B cell (primary cell): ENCODE data around the gene RFX2. TPM values are rescaled to one million over a fixed set of nuclear protein-coding genes. Genes with fewer than 3 reads are reported as not detected.

ENCODE experiments used
- ATAC-seq: fragments of 200-7000 bp; cut with Tn5 transposase; one replicate; pipeline ENCODE4 v1.10.0; 2021; ENCODE audit warnings: low read depth, mild to moderate bottlenecking, moderate number of reproducible peaks, moderate library complexity
- CTCF ChIA-PET: fragments of 350-600 bp; sonication (Branson Sonifier 250); formaldehyde crosslinking; loops from one replicate; lab custom pipeline; 2021; ENCODE audit warnings: antibody characterized with exemption, inconsistent platforms; lab: Charles Lee
- POLR2A ChIA-PET: fragments of 350-600 bp; sonication (Branson Sonifier 250); formaldehyde crosslinking; loops from one replicate; lab custom pipeline; 2021; ENCODE audit warnings: antibody characterized with exemption; lab: Charles Lee
- DNase-seq: peaks from one replicate; pipeline ENCODE4 v3.0.0; 2013
- H2AFZ ChIP-seq: 2 replicates; pipeline ENCODE4 v1.6.1; 2012; ENCODE audit warnings: mild to moderate bottlenecking, low read depth, low read length; ENCODE audit not compliant: insufficient read depth, poor library complexity, severe bottlenecking
- H3K27ac ChIP-seq, 2 donors: 1 replicate in 1 of 2; 2 replicates in 1 of 2; pipeline ENCODE4 v1.5.1; 2012 to 2013; ENCODE audit warnings: low read length in 2 of 2, mild to moderate bottlenecking in 2 of 2, moderate library complexity in 1 of 2
- H3K27me3 ChIP-seq, 4 experiments: fragments of 200-600 bp in 1 of 4; sonication (generic) in 1 of 4; replicated peaks in 1 of 4; 1 replicate in 2 of 4; 2 replicates in 2 of 4; pipeline versions ENCODE4 v1.6.1 to v1.7.0; 2013 to 2016; ENCODE audit warnings: low read length in 3 of 4, mild to moderate bottlenecking in 2 of 4, mixed read lengths in 1 of 4, moderate library complexity in 1 of 4; ENCODE audit not compliant: insufficient read depth in 4 of 4, control insufficient read depth in 3 of 4; ENCODE audit errors: control extremely low read depth in 1 of 4
- H3K36me3 ChIP-seq, 2 experiments: replicated peaks in 1 of 2; 1 replicate in 1 of 2; 2 replicates in 1 of 2; pipeline versions ENCODE4 v1.6.1 to v1.7.1; 2013; ENCODE audit warnings: low read length in 1 of 2; ENCODE audit not compliant: insufficient read depth in 2 of 2, control insufficient read depth in 1 of 2; ENCODE audit errors: control extremely low read depth in 1 of 2, extremely low read depth in 1 of 2
- H3K4me1 ChIP-seq, 2 donors: fragments of 200-600 bp in 1 of 2; sonication (generic) in 1 of 2; 1 replicate in 1 of 2; 2 replicates in 1 of 2; pipeline versions ENCODE4 v1.5.1 to v1.6.1; 2013 to 2017; ENCODE audit warnings: low read length in 2 of 2; ENCODE audit not compliant: control insufficient read depth in 2 of 2, insufficient read depth in 2 of 2
- H3K4me2 ChIP-seq: replicated peaks from 2 replicates; pipeline ENCODE3; 2012; ENCODE audit warnings: mild to moderate bottlenecking, low read depth, low read length; ENCODE audit not compliant: poor library complexity, severe bottlenecking
- H3K4me3 ChIP-seq, 5 experiments: fragments of 200-600 bp in 1 of 5; sonication (generic) in 1 of 5; 1 replicate in 3 of 5; 2 replicates in 2 of 5; pipeline versions ENCODE4 v1.5.1 to v1.7.0; 2011 to 2016; ENCODE audit warnings: low read length in 4 of 5, mild to moderate bottlenecking in 4 of 5, low read depth in 2 of 5, control low read depth in 1 of 5, moderate library complexity in 1 of 5; ENCODE audit not compliant: insufficient read depth in 1 of 5; ENCODE audit errors: control extremely low read depth in 1 of 5, extremely low read depth in 1 of 5
- H3K79me2 ChIP-seq: fragments of 200-600 bp; sonication (generic); one replicate; pipeline ENCODE4 v1.6.0; 2016; ENCODE audit warnings: low read length; ENCODE audit not compliant: control insufficient read depth, insufficient read depth
- H3K9ac ChIP-seq: fragments of 200-600 bp; sonication (generic); 2 replicates; pipeline ENCODE4 v1.6.1; 2017; ENCODE audit warnings: mild to moderate bottlenecking, low read length, moderate library complexity
- H3K9me3 ChIP-seq, 3 donors: one replicate each; pipeline versions ENCODE4 v1.6.1 to v1.7.1; 2013; ENCODE audit warnings: low read length in 2 of 3; ENCODE audit not compliant: control insufficient read depth in 2 of 3, insufficient read depth in 1 of 3; ENCODE audit errors: control extremely low read depth in 1 of 3
- H4K20me1 ChIP-seq: 2 replicates; pipeline ENCODE4 v1.6.0; 2012; ENCODE audit warnings: mild to moderate bottlenecking, low read length; ENCODE audit not compliant: insufficient read depth, control insufficient read depth, poor library complexity, severe bottlenecking
- H3K27ac Mint-ChIP-seq: one replicate; pipeline ENCODE4 v1.8.0; 2021; ENCODE audit warnings: mixed read lengths
- H3K27me3 Mint-ChIP-seq: one replicate; pipeline ENCODE4 v1.8.0; 2021; ENCODE audit warnings: mixed read lengths
- H3K4me1 Mint-ChIP-seq: one replicate; pipeline ENCODE4 v1.8.0; 2021; ENCODE audit warnings: mixed read lengths
- H3K4me3 Mint-ChIP-seq: one replicate; pipeline ENCODE4 v1.8.0; 2021; ENCODE audit warnings: mixed read lengths
- H3K9me3 Mint-ChIP-seq: one replicate; pipeline ENCODE4 v1.8.0; 2022; ENCODE audit warnings: mixed read lengths; ENCODE audit not compliant: insufficient read depth
- EZH2 ChIP-seq: IDR thresholded peaks from 2 replicates; pipeline ENCODE4 v1.6.1; 2012; ENCODE audit warnings: borderline replicate concordance, low read depth, mild to moderate bottlenecking, moderate library complexity, low read length; ENCODE audit not compliant: insufficient read depth, poor library complexity, severe bottlenecking
- WGBS: methylation state at CpG from one replicate; pipeline ENCODE4 v1.1.5; 2013; ENCODE audit warnings: missing lambda C conversion rate; ENCODE audit not compliant: insufficient coverage; 5-methylcytosine and 5-hydroxymethylcytosine counted together
- intact Hi-C: fragments of 100-400 bp; cut with micrococcal nuclease; formaldehyde crosslinking; loops from one replicate; pipeline ENCODE4 v1.10.0; 2022
- polyA plus RNA-seq: library from polyadenylated mRNA; depleted of rRNA; stranded (reverse); fragments of >200 nt; gene quantifications from 2 replicates; pipeline ENCODE4 v1.2.3, GENCODE V29; 2012
- total RNA-seq, 2 donors: library from RNA; stranded (reverse); fragments of 120-200 nt in 1 of 2; gene quantifications; 1 replicate in 1 of 2; 2 replicates in 1 of 2; pipeline versions ENCODE4 v1.2.3 to v1.2.4, GENCODE V29; 2013 to 2022
- TF ChIP-seq, protein P1 (sequence below): fragments of 200-600 bp; IDR thresholded peaks from one replicate; pipeline ENCODE4 v1.8.0; 2022; ENCODE audit warnings: antibody characterized with exemption, mild to moderate bottlenecking

RFX2 gene
- total and polyA plus RNA-seq, 2 donors (not counting 1 experiment from before 2014, with no cell fraction given): 7.1 to 8.6 TPM

DNA sequence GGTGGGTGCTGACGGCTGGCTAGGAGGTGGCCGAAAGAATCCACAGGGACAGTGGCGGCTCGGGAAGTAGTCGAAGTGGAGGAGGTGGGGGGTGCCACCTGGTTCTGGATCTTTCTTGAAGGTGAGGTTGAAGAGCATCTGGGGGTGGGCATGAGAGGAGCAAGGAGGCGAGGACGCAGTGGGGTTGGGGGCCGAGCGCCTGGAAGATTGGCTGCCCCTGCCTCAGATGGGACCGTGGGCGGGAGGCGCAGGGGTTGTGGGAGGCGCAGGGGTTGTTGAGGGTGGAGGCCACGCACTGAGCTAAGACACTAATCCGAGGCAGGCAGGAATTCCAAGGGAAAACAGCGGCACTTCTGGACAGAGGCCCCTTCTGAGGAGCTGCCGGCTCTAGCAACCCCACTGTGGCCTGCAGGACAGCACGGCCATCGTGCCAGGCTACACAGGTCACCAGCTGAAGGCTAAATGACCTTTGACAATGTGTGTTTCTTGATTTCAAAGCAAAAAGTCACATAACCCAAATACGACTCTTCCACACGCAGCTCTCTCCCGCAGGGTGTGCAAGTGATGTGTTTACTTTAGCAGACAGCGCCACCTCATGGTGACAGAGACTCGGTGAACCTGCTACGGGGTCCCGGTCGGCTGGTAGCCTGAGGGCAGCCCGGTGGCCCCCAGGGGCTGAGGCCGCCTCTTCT, 88.3 kb downstream of the RFX2 start:
- H2AFZ ChIP-seq: no peak overlapping the region
- no peaks in the 10 kb centered on the region for H3K36me3 ChIP-seq
- 60% methylated on average over 29 of the region's 29 CpGs for WGBS
- no peaks in the 10 kb centered on the region for H3K4me1 ChIP-seq
- H3K4me3 ChIP-seq: no peak overlapping the region
- POLR2A ChIA-PET: interaction anchor here (0.6 to 0.7 kb wide), 2 partner anchors 218 to 322 kb away, joined by 5 to 10 read pairs; no protein-coding TSS in a partner anchor
- CTCF ChIA-PET: interaction anchor here (0.5 to 3.3 kb wide), 16 partner anchors 8 to 653 kb away, joined by 3 to 35 read pairs (median 5); partner anchors contain the start of gene VMAC
- peaks cover 0 to 4% (median 0%) of the 10 kb centered on the region in 3 donors for H3K9me3 ChIP-seq
- no peak overlapping the region for H3K27ac ChIP-seq
- H4K20me1 ChIP-seq: no peaks in the 10 kb centered on the region
- DNase-seq (peak; percentile 72), ATAC-seq (peak; percentile 82)
- peaks cover 2% of the 10 kb centered on the region for H3K4me1 Mint-ChIP-seq
- no peak overlapping the region for H3K9ac ChIP-seq
- H3K27ac Mint-ChIP-seq: no peak overlapping the region
- H3K27me3 ChIP-seq: no peaks in the 10 kb centered on the region
- H3K4me3 Mint-ChIP-seq: no peak overlapping the region
- intact Hi-C loops: loop anchor here (1.0 to 5.0 kb wide), 3 partner anchors 35 to 217 kb away; partner anchors contain the start of gene NRTN
- TF ChIP-seq EZH2: no peak
- TF ChIP-seq, protein P1, sequence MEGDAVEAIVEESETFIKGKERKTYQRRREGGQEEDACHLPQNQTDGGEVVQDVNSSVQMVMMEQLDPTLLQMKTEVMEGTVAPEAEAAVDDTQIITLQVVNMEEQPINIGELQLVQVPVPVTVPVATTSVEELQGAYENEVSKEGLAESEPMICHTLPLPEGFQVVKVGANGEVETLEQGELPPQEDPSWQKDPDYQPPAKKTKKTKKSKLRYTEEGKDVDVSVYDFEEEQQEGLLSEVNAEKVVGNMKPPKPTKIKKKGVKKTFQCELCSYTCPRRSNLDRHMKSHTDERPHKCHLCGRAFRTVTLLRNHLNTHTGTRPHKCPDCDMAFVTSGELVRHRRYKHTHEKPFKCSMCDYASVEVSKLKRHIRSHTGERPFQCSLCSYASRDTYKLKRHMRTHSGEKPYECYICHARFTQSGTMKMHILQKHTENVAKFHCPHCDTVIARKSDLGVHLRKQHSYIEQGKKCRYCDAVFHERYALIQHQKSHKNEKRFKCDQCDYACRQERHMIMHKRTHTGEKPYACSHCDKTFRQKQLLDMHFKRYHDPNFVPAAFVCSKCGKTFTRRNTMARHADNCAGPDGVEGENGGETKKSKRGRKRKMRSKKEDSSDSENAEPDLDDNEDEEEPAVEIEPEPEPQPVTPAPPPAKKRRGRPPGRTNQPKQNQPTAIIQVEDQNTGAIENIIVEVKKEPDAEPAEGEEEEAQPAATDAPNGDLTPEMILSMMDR: peak; percentile 74
- no peaks in the 10 kb centered on the region for H3K9me3 Mint-ChIP-seq
- no peak overlapping the region for H3K4me2 ChIP-seq
- H3K79me2 ChIP-seq: no peaks in the 10 kb centered on the region
- H3K27me3 Mint-ChIP-seq: no peaks in the 10 kb centered on the region
